ENCODE results near the gene ZBTB42.

Gene ZBTB42

DNA sequence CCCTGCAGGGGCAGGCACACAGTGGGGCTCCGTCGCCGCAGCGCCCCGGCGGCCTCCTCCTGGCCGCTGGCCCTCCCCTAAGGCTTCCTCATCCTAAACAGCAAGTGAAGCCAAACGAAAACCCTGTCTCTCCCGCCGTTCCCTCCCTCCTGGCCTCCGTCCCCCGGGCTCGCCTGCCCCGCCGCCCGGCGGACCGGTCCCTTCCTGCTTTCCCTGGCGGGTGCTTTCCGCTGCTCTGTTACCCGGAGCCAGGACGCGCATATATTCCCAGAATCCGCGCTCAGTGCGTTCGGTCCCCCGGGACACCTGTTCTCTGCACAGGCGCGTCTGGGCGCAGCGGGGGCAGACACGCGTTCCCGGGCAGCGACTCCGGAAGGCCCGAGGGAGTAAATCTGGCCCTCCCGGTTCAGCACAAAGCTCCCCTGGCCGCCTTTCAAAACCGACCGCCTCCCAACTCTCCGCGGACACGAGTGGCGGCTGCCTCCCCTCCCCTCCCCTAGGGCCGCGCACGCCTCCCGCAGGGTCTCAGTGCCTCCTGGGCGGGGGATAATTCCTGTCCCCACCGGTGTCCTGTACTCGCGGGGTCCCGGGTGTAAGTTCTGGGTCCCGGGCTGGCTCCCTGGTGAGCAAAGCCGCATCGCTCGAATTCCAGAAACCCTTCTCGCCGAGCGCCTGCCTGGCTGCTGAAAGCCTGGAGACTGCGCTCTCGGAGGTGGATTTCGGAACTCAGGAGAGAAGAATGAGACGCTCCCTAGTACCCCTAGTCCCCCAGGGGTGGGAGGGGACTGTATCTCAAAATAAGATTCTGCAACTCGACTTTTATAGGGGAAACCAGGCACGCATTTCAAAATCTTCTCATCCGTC is 42.8 kb downstream of the ZBTB42 start:
- no peak for DNase-seq (ENCODE audit: low spot score)

DNA sequence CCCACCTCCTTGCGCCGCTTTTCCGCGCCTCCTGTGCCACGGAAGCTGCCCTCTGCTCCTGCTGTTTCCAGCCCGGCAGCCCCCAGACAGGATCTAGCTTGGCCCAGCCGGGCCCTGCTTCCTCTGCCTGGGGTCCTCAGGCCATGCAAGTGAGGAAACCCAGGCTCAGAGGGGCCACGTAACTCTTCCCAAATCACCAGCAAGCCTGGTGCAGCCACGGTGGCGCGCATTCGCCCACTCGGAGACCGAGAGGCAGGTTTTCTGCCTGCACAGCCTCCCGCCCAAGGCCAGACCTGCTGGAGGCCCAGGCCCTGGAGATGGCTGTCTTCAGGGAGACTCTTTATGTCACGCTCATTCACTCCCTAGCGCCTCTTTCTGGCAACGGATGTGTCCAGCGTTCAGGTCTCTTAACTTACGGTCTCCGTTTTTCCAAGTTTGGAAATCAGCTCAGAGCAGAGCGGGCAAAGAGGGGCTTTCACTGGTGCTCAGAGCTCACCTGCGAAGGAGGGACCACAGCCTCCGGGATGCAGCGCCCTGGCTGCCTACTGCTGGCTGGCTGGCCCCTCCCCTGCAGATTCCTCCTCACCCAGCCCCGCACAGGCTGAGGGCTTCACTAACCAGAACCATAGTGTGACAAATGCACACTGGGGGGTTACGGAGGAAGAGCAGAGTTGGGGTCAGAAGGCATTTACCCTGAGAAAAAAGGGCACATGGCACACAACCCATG is 43.6 kb downstream of the ZBTB42 start:
- no peak for DNase-seq (ENCODE audit: low spot score)

DNA sequence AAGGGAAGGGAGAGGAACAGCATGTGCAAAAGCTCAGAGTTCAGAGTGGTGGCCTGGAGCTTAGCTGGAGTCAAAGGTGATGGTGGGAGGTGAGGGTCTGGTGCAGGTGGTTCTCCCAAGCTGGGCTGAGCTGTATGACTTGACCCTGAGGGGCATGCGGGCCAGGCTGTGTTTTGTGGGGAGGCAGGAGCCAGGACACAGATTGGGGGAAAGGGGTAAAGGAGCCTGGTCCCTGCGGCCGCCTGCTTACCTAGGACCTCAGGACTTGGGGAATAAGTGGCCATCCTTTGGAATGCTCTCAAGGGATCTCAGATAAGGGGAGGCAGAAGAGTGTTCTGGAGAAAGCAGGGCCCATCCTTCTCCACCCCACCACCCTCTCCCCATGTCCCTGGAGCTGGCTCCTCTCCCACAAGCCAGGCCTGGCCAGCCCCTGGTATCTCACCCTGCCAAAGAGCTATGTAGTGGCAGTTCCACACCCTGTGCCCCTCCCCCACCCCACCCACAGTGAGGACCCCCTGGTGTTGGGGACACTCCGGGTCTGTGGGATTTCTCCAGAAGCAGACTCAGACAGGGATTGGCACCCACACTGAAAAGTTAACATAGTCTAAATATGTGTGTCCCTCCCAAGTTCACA is 44.2 kb downstream of the ZBTB42 start:
- no peak for DNase-seq (ENCODE audit: low spot score)

GRCh38 chr14:104845834-104846441 is 45.0 kb downstream of the ZBTB42 start:
- no peak for DNase-seq (ENCODE audit: low spot score)

GRCh38 chr14:104852280-104852663 is 51.4 kb downstream of the ZBTB42 start:
- no peak for DNase-seq (ENCODE audit: low spot score)

All from LoVo (cell line).